DND-41 (cell line): ENCODE data around the gene ZNF697.

Experiments used
- EZH2 ChIP-seq: IDR thresholded peaks from 3 replicates; pipeline ENCODE4 v1.6.1; 2012; ENCODE audit warnings: borderline replicate concordance, low read depth, mild to moderate bottlenecking, moderate library complexity, low read length, inconsistent platforms; ENCODE audit not compliant: severe bottlenecking
- TF ChIP-seq, protein P1 (sequence below): IDR thresholded peaks from 2 replicates; pipeline ENCODE4 v1.5.1; 2012; ENCODE audit warnings: borderline replicate concordance, low read length, moderate library complexity, mild to moderate bottlenecking; ENCODE audit not compliant: poor library complexity, severe bottlenecking; ENCODE audit errors: extremely low read depth

DNA sequence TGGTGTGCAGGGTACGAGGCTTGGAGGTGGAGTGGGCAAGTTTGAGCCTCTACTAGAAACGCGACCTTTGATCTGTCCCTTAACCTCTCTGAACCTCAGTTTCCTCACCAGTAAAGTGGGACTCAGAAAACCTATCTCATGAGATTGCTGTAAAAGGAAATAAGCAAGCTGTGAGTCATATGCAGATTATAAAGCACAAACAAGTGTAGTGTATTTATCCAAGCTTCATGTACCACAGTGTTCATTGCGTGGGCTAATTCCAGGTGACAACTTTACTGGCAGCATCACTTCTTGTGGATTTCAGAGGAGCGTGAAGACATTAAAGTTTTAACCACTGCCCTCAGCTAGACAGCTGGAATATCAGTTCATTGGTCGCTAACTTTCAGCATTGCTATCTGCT is 44.4 kb downstream of the ZNF697 start:
- TF ChIP-seq, protein P1, sequence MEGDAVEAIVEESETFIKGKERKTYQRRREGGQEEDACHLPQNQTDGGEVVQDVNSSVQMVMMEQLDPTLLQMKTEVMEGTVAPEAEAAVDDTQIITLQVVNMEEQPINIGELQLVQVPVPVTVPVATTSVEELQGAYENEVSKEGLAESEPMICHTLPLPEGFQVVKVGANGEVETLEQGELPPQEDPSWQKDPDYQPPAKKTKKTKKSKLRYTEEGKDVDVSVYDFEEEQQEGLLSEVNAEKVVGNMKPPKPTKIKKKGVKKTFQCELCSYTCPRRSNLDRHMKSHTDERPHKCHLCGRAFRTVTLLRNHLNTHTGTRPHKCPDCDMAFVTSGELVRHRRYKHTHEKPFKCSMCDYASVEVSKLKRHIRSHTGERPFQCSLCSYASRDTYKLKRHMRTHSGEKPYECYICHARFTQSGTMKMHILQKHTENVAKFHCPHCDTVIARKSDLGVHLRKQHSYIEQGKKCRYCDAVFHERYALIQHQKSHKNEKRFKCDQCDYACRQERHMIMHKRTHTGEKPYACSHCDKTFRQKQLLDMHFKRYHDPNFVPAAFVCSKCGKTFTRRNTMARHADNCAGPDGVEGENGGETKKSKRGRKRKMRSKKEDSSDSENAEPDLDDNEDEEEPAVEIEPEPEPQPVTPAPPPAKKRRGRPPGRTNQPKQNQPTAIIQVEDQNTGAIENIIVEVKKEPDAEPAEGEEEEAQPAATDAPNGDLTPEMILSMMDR: no peak
- TF ChIP-seq EZH2: no peak
